Ascending aorta (tissue), 2 donors: ENCODE results near the gene CBARP. TPM values are rescaled to one million over a fixed set of nuclear protein-coding genes. Genes with fewer than 3 reads are reported as not detected.

Experiments used
- DNase-seq, 2 donors: peaks; one replicate each; pipeline ENCODE4 v3.0.0-alpha.2; 2019; ENCODE audit warnings: low spot score in 2 of 2
- H3K27ac ChIP-seq, 2 donors: fragments of 200-600 bp; sonication (generic); one replicate each; pipeline ENCODE4 v1.5.1; 2016 to 2017; ENCODE audit warnings: mild to moderate bottlenecking in 1 of 2
- H3K27me3 ChIP-seq: fragments of 200-600 bp; sonication (generic); one replicate; pipeline ENCODE4 v1.5.1; 2017
- H3K36me3 ChIP-seq, 2 donors: fragments of 200-600 bp; sonication (generic); one replicate each; pipeline ENCODE4 v1.5.1; 2016
- H3K4me1 ChIP-seq, 2 donors: fragments of 200-600 bp; sonication (generic); one replicate each; pipeline ENCODE4 v1.5.1; 2016 to 2017; ENCODE audit warnings: mild to moderate bottlenecking in 1 of 2
- H3K4me3 ChIP-seq, 2 donors: fragments of 200-600 bp; sonication (generic); one replicate each; pipeline ENCODE4 v1.5.1; 2016 to 2017; ENCODE audit warnings: mild to moderate bottlenecking in 1 of 2
- H3K9me3 ChIP-seq, 2 donors: fragments of 200-600 bp; sonication (generic); one replicate each; pipeline ENCODE4 v1.5.1; 2016
- CTCF ChIP-seq, 3 experiments: fragments of 200-600 bp in 2 of 3; fragments of 450-650 bp in 1 of 3; sonication (generic) in 2 of 3; IDR thresholded peaks; one replicate each; pipeline ENCODE4 v1.5.1; 2016 to 2019; ENCODE audit warnings: antibody characterized with exemption in 3 of 3, mild to moderate bottlenecking in 1 of 3, moderate library complexity in 1 of 3
- intact Hi-C: fragments of 100-400 bp; cut with DNase I; formaldehyde crosslinking; loops from one replicate; pipeline ENCODE4 v1.15.1; 2023
- total RNA-seq: library from RNA; depleted of rRNA; stranded (reverse); fragments of >200 nt; gene quantifications from one replicate; pipeline ENCODE4 v1.1.0, GENCODE V29; 2016

CBARP gene
- total RNA-seq, 1 donor from 2014 or later: 1.9 TPM

DNA sequence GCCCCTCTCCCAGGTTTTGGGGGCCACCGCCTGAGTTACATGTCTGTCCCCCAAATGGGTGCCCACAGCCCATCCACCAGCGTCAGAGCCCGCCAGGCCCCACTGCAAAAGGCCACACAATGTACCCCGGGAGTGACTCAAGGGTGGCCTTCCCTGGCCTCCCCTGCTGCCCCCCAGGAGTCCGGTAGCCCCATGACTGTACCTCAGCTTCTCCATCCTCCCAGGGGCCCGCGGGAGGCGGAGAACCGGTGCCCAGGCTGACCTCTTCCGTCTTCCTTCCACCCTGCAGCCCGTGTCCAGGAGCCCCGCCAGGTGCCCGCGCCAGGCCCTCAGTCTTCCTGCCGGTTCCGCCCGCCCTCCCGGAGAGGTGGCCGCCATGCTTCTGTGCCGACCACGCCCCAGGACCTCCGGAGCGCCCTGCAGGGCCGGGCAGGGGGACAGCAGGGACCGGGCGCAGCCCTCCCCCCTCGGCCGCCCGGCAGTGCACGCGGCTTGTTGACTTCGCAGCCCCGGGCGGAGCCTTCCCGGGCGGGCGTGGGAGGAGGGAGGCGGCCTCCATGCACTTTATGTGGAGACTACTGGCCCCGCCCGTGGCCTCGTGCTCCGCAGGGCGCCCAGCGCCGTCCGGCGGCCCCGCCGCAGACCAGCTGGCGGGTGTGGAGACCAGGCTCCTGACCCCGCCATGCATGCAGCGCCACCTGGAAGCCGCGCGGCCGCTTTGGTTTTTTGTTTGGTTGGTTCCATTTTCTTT lies 10.3 kb downstream of the CBARP start:
- intact Hi-C loops: no loop called here
- no peak overlapping the region for H3K4me3 ChIP-seq
- no peak for DNase-seq
- H3K27ac ChIP-seq: no peak overlapping the region
- TF ChIP-seq CTCF (IDR thresholded peaks at IDR 0.05): no peak
- H3K4me1 ChIP-seq: peaks cover 0 to 9% of the 10 kb centered on the region in 2 donors
- H3K36me3 ChIP-seq: peaks cover 48 to 56% of the 10 kb centered on the region in 2 donors
- no peaks in the 10 kb centered on the region for H3K27me3 ChIP-seq
- no peaks in the 10 kb centered on the region for H3K9me3 ChIP-seq

- TF ChIP-seq CTCF (IDR thresholded peaks at IDR 0.05): no peak
- Histone ChIP-seq H3K9me3 (no peaks in the 10 kb centered on the region), H3K36me3 (peaks cover 50 to 59% of the 10 kb centered on the region in 2 donors), H3K4me3 (no peak overlapping the region), H3K27ac (no peak overlapping the region), H3K27me3 (no peaks in the 10 kb centered on the region), H3K4me1 (peaks cover 2 to 8% of the 10 kb centered on the region in 2 donors)
- intact Hi-C loops: no loop called here
- DNase-seq: no peak
These were observed 11.1 kb downstream of the CBARP start for GRCh38 chr19:1226522-1227303.

GRCh38 chr19:1226227-1226518 lies 11.6 kb downstream of the CBARP start:
- Histone ChIP-seq H3K27me3 (no peaks in the 10 kb centered on the region), H3K27ac (no peak overlapping the region), H3K9me3 (no peaks in the 10 kb centered on the region), H3K4me3 (no peak overlapping the region), H3K4me1 (peaks cover 6 to 13% of the 10 kb centered on the region in 2 donors), H3K36me3 (peaks cover 54 to 63% of the 10 kb centered on the region in 2 donors)
- intact Hi-C loops: no loop called here
- DNase-seq: no peak
- no peak for TF ChIP-seq CTCF (IDR thresholded peaks at IDR 0.05)

DNA sequence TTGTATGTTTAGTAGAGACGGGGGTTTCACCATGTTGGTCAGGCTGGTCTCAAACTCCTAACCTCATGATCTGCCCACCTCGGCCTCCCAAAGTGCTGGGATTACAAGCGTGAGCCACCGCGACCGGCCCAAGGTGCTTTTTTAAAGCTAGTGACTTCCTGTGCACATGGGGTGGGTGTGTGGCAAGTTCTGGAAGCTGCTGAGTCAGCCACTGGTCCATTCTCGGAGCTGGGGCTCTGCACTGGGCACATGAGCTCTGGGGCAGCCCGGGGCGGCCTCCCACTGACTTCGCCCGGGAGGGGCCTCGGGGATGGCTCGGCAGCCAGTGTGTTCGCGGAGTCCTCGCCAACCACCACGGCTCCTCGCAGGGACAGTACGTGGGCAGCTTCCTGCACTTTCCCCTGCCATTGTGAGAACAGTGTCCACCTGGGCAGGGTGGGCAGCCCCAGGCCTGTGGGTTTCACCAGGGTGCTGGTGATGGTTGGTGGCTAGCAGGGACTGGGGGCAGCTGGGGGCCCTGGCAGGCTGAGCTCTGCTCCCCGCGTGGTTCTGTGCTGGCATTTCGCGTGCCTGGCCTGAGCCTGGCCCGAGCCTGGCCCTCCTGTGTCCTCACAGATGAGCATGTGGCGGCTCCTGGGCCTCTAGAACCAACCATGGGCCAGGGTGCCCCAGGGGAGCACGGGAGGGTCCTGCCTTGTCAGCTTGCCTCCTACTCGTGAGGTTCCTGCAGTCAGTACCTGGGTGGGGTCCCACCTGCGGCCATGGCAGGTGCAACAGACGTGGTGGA lies 12.2 kb downstream of the CBARP start:
- Histone ChIP-seq H3K36me3 (peaks cover 59 to 68% of the 10 kb centered on the region in 2 donors), H3K4me1 (peaks cover 6 to 13% of the 10 kb centered on the region in 2 donors), H3K9me3 (no peaks in the 10 kb centered on the region), H3K27me3 (no peaks in the 10 kb centered on the region), H3K27ac (no peak overlapping the region), H3K4me3 (no peak overlapping the region)
- DNase-seq: no peak
- intact Hi-C loops: no loop called here
- TF ChIP-seq CTCF (IDR thresholded peaks at IDR 0.05): no peak

DNA sequence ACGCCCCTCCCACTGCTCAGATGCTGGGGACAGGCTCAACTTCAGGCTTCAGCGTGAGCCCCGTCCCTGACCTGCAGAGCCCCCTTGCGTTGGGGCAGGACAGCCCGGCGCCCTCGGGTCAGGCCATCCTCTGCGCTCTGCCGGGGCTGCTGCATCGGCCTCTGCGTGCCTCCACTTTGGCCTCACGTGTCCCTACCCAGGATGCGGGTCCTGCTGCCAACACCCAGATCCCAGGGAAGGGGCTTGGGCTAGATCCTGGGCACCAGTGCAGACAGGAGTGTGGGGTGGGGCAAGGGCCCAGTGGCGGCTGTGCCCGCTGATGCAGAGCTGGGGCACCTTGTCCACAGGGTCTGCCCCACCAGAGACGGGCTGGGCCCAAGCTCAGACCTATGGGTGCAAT lies 13.0 kb downstream of the CBARP start:
- peaks cover 67 to 76% of the 10 kb centered on the region in 2 donors for H3K36me3 ChIP-seq
- H3K4me3 ChIP-seq: no peak overlapping the region
- no peaks in the 10 kb centered on the region for H3K9me3 ChIP-seq
- no peaks in the 10 kb centered on the region for H3K27me3 ChIP-seq
- no peak for DNase-seq
- intact Hi-C loops: no loop called here
- H3K27ac ChIP-seq: no peak overlapping the region
- no peak for TF ChIP-seq CTCF (IDR thresholded peaks at IDR 0.05)
- peaks cover 6 to 15% of the 10 kb centered on the region in 2 donors for H3K4me1 ChIP-seq
